ENCODE measurements around the gene TMEM132A. TPM values are rescaled to one million over a fixed set of nuclear protein-coding genes. Genes with fewer than 3 reads are reported as not detected.

TMEM132A gene
- total and polyA plus RNA-seq, 10 of the 15 experiments (the other 5 are each of a cell fraction or from before 2014, with no cell fraction given): 0.16 to 25.0 (median 4.3) TPM

DNA sequence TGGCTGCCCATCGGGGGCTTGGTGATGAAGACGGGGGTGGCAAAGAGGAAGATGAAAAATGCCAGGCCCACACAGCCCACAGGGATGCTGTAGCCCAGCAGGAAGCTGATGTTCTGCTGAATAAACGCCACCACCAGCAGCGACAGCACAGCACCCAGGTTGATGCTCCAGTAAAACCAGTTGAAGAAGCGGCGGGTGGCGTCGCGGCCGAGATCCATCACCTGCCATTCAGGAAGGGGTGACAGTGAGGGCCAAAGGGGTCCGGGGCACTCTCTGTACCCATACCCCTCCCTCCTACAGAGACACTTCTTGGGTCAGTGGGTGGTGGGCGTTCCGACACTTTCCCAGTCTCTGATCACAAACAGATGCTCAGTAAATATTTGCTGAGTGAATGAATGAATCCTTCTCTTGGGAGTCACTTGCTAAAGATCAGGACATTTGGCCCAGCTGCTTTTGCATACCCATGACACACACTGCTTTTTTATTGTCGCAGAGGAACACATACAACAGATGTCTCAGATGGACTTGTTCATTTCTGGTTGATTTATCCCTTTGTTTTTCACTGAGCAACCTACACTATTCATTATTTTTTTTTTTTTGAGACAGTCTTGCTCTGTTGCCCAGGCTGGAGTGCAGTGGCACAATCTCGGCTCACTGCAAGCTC, 22.5 kb downstream of the TMEM132A start:
- Histone ChIP-seq H3K9ac (ENCODE audit: control insufficient read depth, insufficient read depth, low read length) (no peak overlapping the region), H3K4me3 (no peak overlapping the region), H3K4me1 (ENCODE audit: control insufficient read depth, insufficient read depth, low read length) (peaks cover 20% of the 10 kb centered on the region), H3K79me2 (ENCODE audit: control insufficient read depth, insufficient read depth, low read length) (peaks cover 64% of the 10 kb centered on the region), H3K27me3 (replicated peaks in 1 of 2; ENCODE audit: control insufficient read depth in 2 of 2, insufficient read depth in 2 of 2, low read length in 1 of 2) (no peaks in the 10 kb centered on the region), H2AFZ (ENCODE audit: control insufficient read depth, low read depth, low read length) (no peak overlapping the region), H3K9me3 (replicated peaks; ENCODE audit: control insufficient read depth, insufficient read depth, low read length) (no peaks in the 10 kb centered on the region), H3K4me2 (ENCODE audit: control insufficient read depth, insufficient read depth) (no peak overlapping the region; the same call in 1 of the 2 replicates), H3K27ac (ENCODE audit: control insufficient read depth, insufficient read depth) (no peak overlapping the region), H3K36me3 (ENCODE audit: control insufficient read depth in 2 of 2, insufficient read depth in 2 of 2, low read length in 1 of 2) (peaks cover 14 to 19% of the 10 kb centered on the region in 2 experiments; a peak in 3 of 4 replicates), H4K20me1 (ENCODE audit: control insufficient read depth, insufficient read depth) (no peaks in the 10 kb centered on the region; the same call in none of the 2 replicates)
- BruUV-seq (replicated peaks): no TSS peak
- ATAC-seq (no peak), DNase-seq (ENCODE audit: low read depth, low spot score) (no peak), FAIRE-seq (no peak)
- in situ Hi-C loops (cut with MboI) (no loop called here), intact Hi-C loops (cut with micrococcal nuclease; ENCODE audit: unreplicated experiment) (no loop called here)
- POLR2A ChIA-PET: interaction anchor here (1.1 to 2.3 kb wide), 3 partner anchors 32 to 41 kb away, joined by 3 to 6 read pairs (median 4); partner anchors contain the start of genes PRPF19 and TMEM109
- RAD21 ChIA-PET (ENCODE audit: unreplicated experiment): interaction anchor here (1.6 to 2.0 kb wide), 3 partner anchors 33 to 115 kb away, joined by 4 to 5 read pairs (median 4); partner anchors contain the start of gene TMEM109
- CTCF ChIA-PET: interaction anchor here (1.4 to 2.8 kb wide), 4 partner anchors 23 to 114 kb away, joined by 4 to 20 read pairs (median 6); no protein-coding TSS in a partner anchor
- WGBS (ENCODE audit: insufficient coverage, insufficient replicate concordance, low lambda C conversion rate, missing lambda C conversion rate): 98% methylated on average over 15 of the region's 15 CpGs
- TF ChIP-seq SMAD5 (IDR thresholded peaks at IDR 0.05; ENCODE audit: low read depth) (no peak), MTA2 (IDR thresholded peaks at IDR 0.05; ENCODE audit: low read depth) (no peak), BHLHE40 (IDR thresholded peaks at IDR 0.05; ENCODE audit: borderline replicate concordance in 1 of 2, low read depth in 2 of 2, low read length in 1 of 2) (no peak), POLR2AphosphoS5 (IDR thresholded peaks at IDR 0.05; ENCODE audit: low read length) (0 out of 2 replicates have a peak, but pooled peaks have one; percentile 26), BCL11A (IDR thresholded peaks at IDR 0.05; ENCODE audit: low read depth, low read length) (no peak), BMI1 (IDR thresholded peaks at IDR 0.05; ENCODE audit: borderline replicate concordance) (no peak), SPI1 (IDR thresholded peaks at IDR 0.05; ENCODE audit: borderline replicate concordance, insufficient read depth, low read depth, low read length) (no peak), POLR2A (IDR thresholded peaks at IDR 0.05; ENCODE audit: low read depth, low read length) (no peak)
- SMC1A ChIA-PET (ENCODE audit: uncharacterized antibody, unreplicated experiment): interaction anchor here (0.7 to 2.8 kb wide), 6 partner anchors 7 to 48 kb away, joined by 3 to 14 read pairs (median 8); partner anchors contain the start of genes CD6 and TMEM109
